ENCODE measurements around the gene FEM1B.

- TF ChIP-seq CTCF (IDR thresholded peaks at IDR 0.05): no peak
- no peak for TF ChIP-seq POLR2A (IDR thresholded peaks at IDR 0.05)
Measured at GRCh38 chr15:68328964-68329363, 51.4 kb downstream of the FEM1B start.

Data from prostate gland (tissue), 2 donors.